Stimulated activated CD4-positive, alpha-beta T cell treated with anti-CD3 and anti-CD28 coated beads, Interleukin-1b, Interleukin-23, amount 100 ng/mL, for 4 hours (primary cell): ENCODE measurements around the gene SORT1.
"Not testable (repeated sequence)": the region's sequence is repeated elsewhere in the genome, so short reads cannot be mapped to it uniquely, and the experiment has no call there.

ENCODE experiments used
- DNase-seq, 2 donors: peaks; one replicate each; pipeline ENCODE4 v3.0.0-alpha.2; 2020; ENCODE audit warnings: low read depth in 2 of 2

Gene SORT1

GRCh38 chr1:109379907-109380306 is 17.8 kb downstream of the SORT1 start:
- no peak for DNase-seq

- DNase-seq = no peak
These were observed 18.3 kb downstream of the SORT1 start for GRCh38 chr1:109379422-109379821.

- no peak for DNase-seq
These were observed 20.0 kb downstream of the SORT1 start for GRCh38 chr1:109377698-109378097.

GRCh38 chr1:109373696-109374095 is 24.0 kb downstream of the SORT1 start:
- DNase-seq = not testable (repeated sequence)

- DNase-seq = no peak
These were observed 24.6 kb downstream of the SORT1 start for GRCh38 chr1:109373126-109373525.

GRCh38 chr1:109372281-109372680 is 25.4 kb downstream of the SORT1 start:
- DNase-seq = no peak

GRCh38 chr1:109371341-109371739 is 26.4 kb downstream of the SORT1 start:
- DNase-seq = no peak

GRCh38 chr1:109370712-109371340 is 26.9 kb downstream of the SORT1 start:
- DNase-seq = no peak

GRCh38 chr1:109369167-109369746 is 28.5 kb downstream of the SORT1 start:
- DNase-seq = no peak

GRCh38 chr1:109368464-109368863 is 29.3 kb downstream of the SORT1 start:
- no peak for DNase-seq

GRCh38 chr1:109367626-109368025 is 30.1 kb downstream of the SORT1 start:
- no peak for DNase-seq

- no peak for DNase-seq
These were observed 32.0 kb downstream of the SORT1 start for GRCh38 chr1:109365642-109366204.

GRCh38 chr1:109361649-109362048 is 36.1 kb downstream of the SORT1 start:
- no peak for DNase-seq

- no peak for DNase-seq
These were observed 36.6 kb downstream of the SORT1 start for GRCh38 chr1:109361069-109361468.

GRCh38 chr1:109357616-109358015 is 40.1 kb downstream of the SORT1 start:
- DNase-seq = no peak

- no peak for DNase-seq
These were observed 40.8 kb downstream of the SORT1 start for GRCh38 chr1:109356915-109357314.

GRCh38 chr1:109356505-109356904 is 41.2 kb downstream of the SORT1 start:
- DNase-seq = no peak

- DNase-seq = no peak
These were observed 42.8 kb downstream of the SORT1 start for GRCh38 chr1:109354929-109355328.

- DNase-seq = no peak
These were observed 46.3 kb downstream of the SORT1 start for GRCh38 chr1:109351457-109351856.

GRCh38 chr1:109350655-109351054 is 47.1 kb downstream of the SORT1 start:
- no peak for DNase-seq

GRCh38 chr1:109350182-109350581 is 47.5 kb downstream of the SORT1 start:
- no peak for DNase-seq

GRCh38 chr1:109347511-109347910 is 50.2 kb downstream of the SORT1 start:
- no peak for DNase-seq
